SK-N-SH treated with all-trans-retinoic acid at 6 μM for 48 hours (cell line): ENCODE data around the gene FFAR2.

ENCODE experiments used
- BACH2 ChIP-seq: fragments of 250-450 bp; sonication (Bioruptor Pico); IDR thresholded peaks from 2 replicates; pipeline ENCODE4 v1.9.0; 2021; ENCODE audit warnings: mild to moderate bottlenecking, borderline replicate concordance
- CSDC2 ChIP-seq: fragments of 250-450 bp; sonication (Bioruptor Pico); IDR thresholded peaks from 2 replicates; pipeline ENCODE4 v1.5.0; 2020; ENCODE audit warnings: mild to moderate bottlenecking, moderate library complexity
- CSRNP3 ChIP-seq: fragments of 250-450 bp; sonication (Bioruptor Pico); IDR thresholded peaks from 2 replicates; pipeline ENCODE4 v1.5.1; 2021; ENCODE audit warnings: mild to moderate bottlenecking, moderate library complexity
- ESRRG ChIP-seq: fragments of 250-450 bp; sonication (Bioruptor Pico); IDR thresholded peaks from 2 replicates; pipeline ENCODE4 v1.6.1; 2021; ENCODE audit warnings: mild to moderate bottlenecking
- OSR1 ChIP-seq: fragments of 250-450 bp; sonication (Bioruptor Pico); IDR thresholded peaks from 2 replicates; pipeline ENCODE4 v1.8.0; 2022; ENCODE audit warnings: moderate library complexity, mild to moderate bottlenecking, inconsistent platforms
- PATZ1 ChIP-seq: fragments of 250-450 bp; sonication (Bioruptor Pico); IDR thresholded peaks from 2 replicates; pipeline ENCODE4 v1.8.0; 2020; ENCODE audit warnings: mild to moderate bottlenecking, moderate library complexity, borderline replicate concordance
- TCF4 ChIP-seq: fragments of 250-450 bp; sonication (Bioruptor Pico); IDR thresholded peaks from 2 replicates; pipeline ENCODE4 v1.8.0; 2021; ENCODE audit warnings: mild to moderate bottlenecking, moderate library complexity, borderline replicate concordance
- ZC3H10 ChIP-seq: fragments of 250-450 bp; sonication (Bioruptor Pico); IDR thresholded peaks from 2 replicates; pipeline ENCODE4 v1.5.1; 2021; ENCODE audit warnings: mild to moderate bottlenecking, moderate library complexity
- ZFP3 ChIP-seq: fragments of 250-450 bp; sonication (Bioruptor Pico); IDR thresholded peaks from 2 replicates; pipeline ENCODE4 v1.5.0; 2020; ENCODE audit warnings: mild to moderate bottlenecking, moderate library complexity
- ZNF565 ChIP-seq: fragments of 450-650 bp; formaldehyde crosslinking; conservative IDR thresholded peaks from 2 replicates; pipeline ENCODE4 v1.5.0; 2020; ENCODE audit warnings: low read depth, mild to moderate bottlenecking, moderate library complexity
- ZNF70 ChIP-seq: fragments of 450-650 bp; formaldehyde crosslinking; IDR thresholded peaks from 2 replicates; pipeline ENCODE4 v1.5.0; 2020; ENCODE audit warnings: mild to moderate bottlenecking, moderate library complexity
- TF ChIP-seq, protein P1 (sequence below): fragments of 250-450 bp; sonication (Bioruptor Pico); IDR thresholded peaks from 2 replicates; pipeline ENCODE4 v1.8.0; 2021; ENCODE audit warnings: low read depth, mild to moderate bottlenecking, moderate library complexity, borderline replicate concordance
- TF ChIP-seq, protein P2 (sequence below): fragments of 250-450 bp; sonication (Bioruptor Pico); IDR thresholded peaks from 2 replicates; pipeline ENCODE4 v1.5.0; 2020; ENCODE audit warnings: mild to moderate bottlenecking, moderate library complexity

GRCh38 chr19:35444735-35445134 is 3.3 kb upstream of the FFAR2 start:
- TF ChIP-seq ZNF70 (CRISPR knock-in tag) (no peak), CSRNP3 (CRISPR knock-in tag) (no peak), ZNF565 (no peak), BACH2 (CRISPR knock-in tag) (no peak), ZC3H10 (CRISPR knock-in tag) (no peak), ZFP3 (CRISPR knock-in tag) (no peak), ESRRG (CRISPR knock-in tag) (no peak), PATZ1 (CRISPR knock-in tag) (no peak), CSDC2 (CRISPR knock-in tag) (no peak), TCF4 (CRISPR knock-in tag) (no peak), OSR1 (CRISPR knock-in tag) (no peak)
- TF ChIP-seq, protein P1, sequence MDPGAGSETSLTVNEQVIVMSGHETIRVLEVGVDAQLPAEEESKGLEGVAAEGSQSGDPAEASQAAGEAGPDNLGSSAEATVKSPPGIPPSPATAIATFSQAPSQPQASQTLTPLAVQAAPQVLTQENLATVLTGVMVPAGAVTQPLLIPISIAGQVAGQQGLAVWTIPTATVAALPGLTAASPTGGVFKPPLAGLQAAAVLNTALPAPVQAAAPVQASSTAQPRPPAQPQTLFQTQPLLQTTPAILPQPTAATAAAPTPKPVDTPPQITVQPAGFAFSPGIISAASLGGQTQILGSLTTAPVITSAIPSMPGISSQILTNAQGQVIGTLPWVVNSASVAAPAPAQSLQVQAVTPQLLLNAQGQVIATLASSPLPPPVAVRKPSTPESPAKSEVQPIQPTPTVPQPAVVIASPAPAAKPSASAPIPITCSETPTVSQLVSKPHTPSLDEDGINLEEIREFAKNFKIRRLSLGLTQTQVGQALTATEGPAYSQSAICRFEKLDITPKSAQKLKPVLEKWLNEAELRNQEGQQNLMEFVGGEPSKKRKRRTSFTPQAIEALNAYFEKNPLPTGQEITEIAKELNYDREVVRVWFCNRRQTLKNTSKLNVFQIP: no peak
- TF ChIP-seq, protein P2, sequence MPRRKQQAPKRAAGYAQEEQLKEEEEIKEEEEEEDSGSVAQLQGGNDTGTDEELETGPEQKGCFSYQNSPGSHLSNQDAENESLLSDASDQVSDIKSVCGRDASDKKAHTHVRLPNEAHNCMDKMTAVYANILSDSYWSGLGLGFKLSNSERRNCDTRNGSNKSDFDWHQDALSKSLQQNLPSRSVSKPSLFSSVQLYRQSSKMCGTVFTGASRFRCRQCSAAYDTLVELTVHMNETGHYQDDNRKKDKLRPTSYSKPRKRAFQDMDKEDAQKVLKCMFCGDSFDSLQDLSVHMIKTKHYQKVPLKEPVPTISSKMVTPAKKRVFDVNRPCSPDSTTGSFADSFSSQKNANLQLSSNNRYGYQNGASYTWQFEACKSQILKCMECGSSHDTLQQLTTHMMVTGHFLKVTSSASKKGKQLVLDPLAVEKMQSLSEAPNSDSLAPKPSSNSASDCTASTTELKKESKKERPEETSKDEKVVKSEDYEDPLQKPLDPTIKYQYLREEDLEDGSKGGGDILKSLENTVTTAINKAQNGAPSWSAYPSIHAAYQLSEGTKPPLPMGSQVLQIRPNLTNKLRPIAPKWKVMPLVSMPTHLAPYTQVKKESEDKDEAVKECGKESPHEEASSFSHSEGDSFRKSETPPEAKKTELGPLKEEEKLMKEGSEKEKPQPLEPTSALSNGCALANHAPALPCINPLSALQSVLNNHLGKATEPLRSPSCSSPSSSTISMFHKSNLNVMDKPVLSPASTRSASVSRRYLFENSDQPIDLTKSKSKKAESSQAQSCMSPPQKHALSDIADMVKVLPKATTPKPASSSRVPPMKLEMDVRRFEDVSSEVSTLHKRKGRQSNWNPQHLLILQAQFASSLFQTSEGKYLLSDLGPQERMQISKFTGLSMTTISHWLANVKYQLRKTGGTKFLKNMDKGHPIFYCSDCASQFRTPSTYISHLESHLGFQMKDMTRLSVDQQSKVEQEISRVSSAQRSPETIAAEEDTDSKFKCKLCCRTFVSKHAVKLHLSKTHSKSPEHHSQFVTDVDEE (CRISPR knock-in tag): no peak
